Activated B cell treated with CpG ODN at 0.5 μM for 24 hours (primary cell): ENCODE measurements around the gene TBPL2. TPM values are rescaled to one million over a fixed set of nuclear protein-coding genes. Genes with fewer than 3 reads are reported as not detected.
"Not testable (repeated sequence)": the region's sequence is repeated elsewhere in the genome, so short reads cannot be mapped to it uniquely, and the experiment has no call there.

Source experiments
- ATAC-seq: fragments of 200-7000 bp; cut with Tn5 transposase; one replicate; pipeline ENCODE4 v1.10.0; 2021; ENCODE audit warnings: low read depth, mild to moderate bottlenecking, moderate library complexity
- CTCF ChIA-PET: fragments of 350-600 bp; sonication (Branson Sonifier 250); formaldehyde crosslinking; loops from one replicate; lab custom pipeline; 2021; ENCODE audit warnings: antibody characterized with exemption; lab: Charles Lee
- POLR2A ChIA-PET: fragments of 350-600 bp; sonication (Branson Sonifier 250); formaldehyde crosslinking; loops from one replicate; lab custom pipeline; 2021; ENCODE audit warnings: antibody characterized with exemption; lab: Charles Lee
- DNase-seq: peaks from one replicate; pipeline ENCODE4 v3.0.0; 2022
- H3K27ac Mint-ChIP-seq: one replicate; pipeline ENCODE4 v1.8.0; 2020; ENCODE audit warnings: mixed read lengths
- H3K27me3 Mint-ChIP-seq: one replicate; pipeline ENCODE4 v1.8.0; 2021; ENCODE audit warnings: mixed read lengths
- H3K36me3 Mint-ChIP-seq: one replicate; pipeline ENCODE4 v1.8.0; 2021; ENCODE audit warnings: low read depth, mixed read lengths
- H3K4me1 Mint-ChIP-seq: one replicate; pipeline ENCODE4 v1.8.0; 2021; ENCODE audit warnings: mixed read lengths
- H3K4me3 Mint-ChIP-seq: one replicate; pipeline ENCODE4 v1.8.0; 2020; ENCODE audit warnings: mild to moderate bottlenecking, mixed read lengths
- H3K9me3 Mint-ChIP-seq: one replicate; pipeline ENCODE4 v1.8.0; 2020; ENCODE audit warnings: mixed read lengths
- CTCF ChIP-seq: fragments of 200-600 bp; IDR thresholded peaks from one replicate; pipeline ENCODE4 v1.8.0; 2022; ENCODE audit warnings: antibody characterized with exemption, mild to moderate bottlenecking
- intact Hi-C: fragments of 100-400 bp; cut with micrococcal nuclease; formaldehyde crosslinking; loops from one replicate; pipeline ENCODE4 v1.15.1; 2024
- total RNA-seq: library from RNA; stranded (reverse); gene quantifications from 2 replicates; pipeline ENCODE4 v1.2.3, GENCODE V29; 2022

The TBPL2 gene
- total RNA-seq, 1 donor from 2014 or later, result not detected

GRCh38 chr14:55384536-55384935 is 55.9 kb downstream of the TBPL2 start:
- no peaks in the 10 kb centered on the region for H3K4me1 Mint-ChIP-seq
- no peak for DNase-seq
- intact Hi-C loops, result no loop called here
- H3K4me3 Mint-ChIP-seq, result no peak overlapping the region
- POLR2A ChIA-PET, result no interaction called here
- CTCF ChIA-PET, result no interaction called here
- H3K9me3 Mint-ChIP-seq, result no peaks in the 10 kb centered on the region
- H3K27me3 Mint-ChIP-seq, result no peaks in the 10 kb centered on the region
- no peak overlapping the region for H3K27ac Mint-ChIP-seq
- peaks cover 83% of the 10 kb centered on the region for H3K36me3 Mint-ChIP-seq
- TF ChIP-seq CTCF, result no peak
- ATAC-seq, result no peak

- intact Hi-C loops, result no loop called here
- no peaks in the 10 kb centered on the region for H3K27me3 Mint-ChIP-seq
- TF ChIP-seq CTCF, result no peak
- CTCF ChIA-PET, result no interaction called here
- H3K9me3 Mint-ChIP-seq, result no peaks in the 10 kb centered on the region
- H3K4me3 Mint-ChIP-seq, result no peak overlapping the region
- no peak for ATAC-seq
- DNase-seq, result no peak
- POLR2A ChIA-PET, result no interaction called here
- no peaks in the 10 kb centered on the region for H3K4me1 Mint-ChIP-seq
- peaks cover 81% of the 10 kb centered on the region for H3K36me3 Mint-ChIP-seq
- no peak overlapping the region for H3K27ac Mint-ChIP-seq
Observed at GRCh38 chr14:55383541-55384140, 56.8 kb downstream of the TBPL2 start.

- ATAC-seq, H3K27ac Mint-ChIP-seq, intact Hi-C loops, H3K4me3 Mint-ChIP-seq, H3K27me3 Mint-ChIP-seq, POLR2A ChIA-PET, DNase-seq, CTCF ChIA-PET, H3K4me1 Mint-ChIP-seq, H3K9me3 Mint-ChIP-seq: not testable (repeated sequence)
- H3K36me3 Mint-ChIP-seq, result peaks cover 81% of the 10 kb centered on the region
Observed at GRCh38 chr14:55383056-55383466, 57.4 kb downstream of the TBPL2 start.

- peaks cover 80% of the 10 kb centered on the region for H3K36me3 Mint-ChIP-seq
- no peak overlapping the region for H3K4me3 Mint-ChIP-seq
- TF ChIP-seq CTCF, result no peak
- intact Hi-C loops, result no loop called here
- H3K4me1 Mint-ChIP-seq, result no peaks in the 10 kb centered on the region
- no peaks in the 10 kb centered on the region for H3K9me3 Mint-ChIP-seq
- CTCF ChIA-PET, result no interaction called here
- POLR2A ChIA-PET, result no interaction called here
- H3K27me3 Mint-ChIP-seq, result no peaks in the 10 kb centered on the region
- H3K27ac Mint-ChIP-seq, result no peak overlapping the region
- DNase-seq, result no peak
- no peak for ATAC-seq
Observed at GRCh38 chr14:55382483-55382882, 57.9 kb downstream of the TBPL2 start.

GRCh38 chr14:55381561-55381960 is 58.9 kb downstream of the TBPL2 start:
- Mint-ChIP-seq H3K4me3 (no peak overlapping the region), H3K36me3 (peaks cover 82% of the 10 kb centered on the region), H3K27ac (no peak overlapping the region), H3K4me1 (no peaks in the 10 kb centered on the region), H3K27me3 (no peaks in the 10 kb centered on the region), H3K9me3 (no peaks in the 10 kb centered on the region)
- ChIA-PET CTCF (no interaction called here), POLR2A (no interaction called here)
- DNase-seq, result no peak
- TF ChIP-seq CTCF, result no peak
- ATAC-seq, result no peak
- intact Hi-C loops, result no loop called here

- POLR2A ChIA-PET, result no interaction called here
- no peaks in the 10 kb centered on the region for H3K27me3 Mint-ChIP-seq
- H3K4me1 Mint-ChIP-seq, result no peaks in the 10 kb centered on the region
- intact Hi-C loops, result no loop called here
- H3K9me3 Mint-ChIP-seq, result no peaks in the 10 kb centered on the region
- H3K27ac Mint-ChIP-seq, result no peak overlapping the region
- DNase-seq (no peak), ATAC-seq (no peak)
- CTCF ChIA-PET, result no interaction called here
- TF ChIP-seq CTCF, result no peak
- no peak overlapping the region for H3K4me3 Mint-ChIP-seq
- peaks cover 82% of the 10 kb centered on the region for H3K36me3 Mint-ChIP-seq
Observed at GRCh38 chr14:55381040-55381439, 59.4 kb downstream of the TBPL2 start.
